ENCODE data around the gene TMA7B. TPM values are rescaled to one million over a fixed set of nuclear protein-coding genes. Genes with fewer than 3 reads are reported as not detected.
A peak's percentile ranks its signal among the peaks of the same experiment; 100 is the strongest.

Gene TMA7B
- total and polyA plus RNA-seq, 8 donors, result 0.17 to 0.42 (median 0.24) TPM

- H3K4me3 ChIP-seq, result no peak overlapping the region
- H3K4me1 ChIP-seq, result peaks cover 0 to 45% of the 10 kb centered on the region in 2 donors
- TF ChIP-seq CTCF (IDR thresholded peaks at IDR 0.05), result no peak
- no peak overlapping the region for H3K27ac ChIP-seq
- DNase-seq, result no peak
- ATAC-seq, result no peak
- peaks cover 5 to 86% of the 10 kb centered on the region in 2 donors for H3K27me3 ChIP-seq
- intact Hi-C loops (cut with DNase I), result no loop called here
- H3K9me3 ChIP-seq, result no peaks in the 10 kb centered on the region
- H3K36me3 ChIP-seq, result no peaks in the 10 kb centered on the region
Measured at GRCh38 chr22:39932166-39932565, 28.0 kb upstream of the TMA7B start.

DNA sequence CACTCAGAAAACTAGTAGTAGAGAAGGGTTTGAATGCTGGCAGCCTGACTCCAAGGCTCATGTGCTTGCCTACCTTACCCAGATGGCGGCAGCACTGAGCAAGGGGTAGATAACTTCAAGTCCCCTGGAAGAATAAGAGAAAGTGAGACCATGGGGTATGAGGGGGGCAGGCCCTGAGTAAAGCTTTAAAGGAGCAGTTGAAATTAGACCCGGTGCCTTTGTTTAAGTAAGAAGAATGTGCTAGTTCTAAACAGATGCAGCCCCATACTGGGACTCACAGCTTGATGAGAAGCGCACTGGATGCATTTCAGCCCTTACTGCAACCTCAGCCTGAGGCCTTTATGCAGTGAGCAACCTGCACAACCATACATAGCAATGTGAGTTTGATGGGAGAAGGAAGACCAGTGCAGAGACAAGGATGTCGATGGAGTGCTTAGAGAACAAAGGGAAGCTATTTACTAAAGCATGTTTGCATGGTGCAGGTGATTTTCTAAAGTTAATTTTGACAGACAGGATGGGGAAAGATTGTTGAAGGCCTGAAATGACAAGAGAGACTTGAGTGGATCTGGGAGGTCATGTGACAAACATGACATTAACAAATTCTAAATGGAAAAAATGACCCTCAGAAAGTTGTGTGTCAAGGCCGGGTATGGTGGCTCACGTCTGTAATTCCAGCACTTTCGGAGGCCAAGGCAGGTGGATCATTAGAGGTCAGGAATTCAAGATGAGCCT, 27.1 kb upstream of the TMA7B start:
- Histone ChIP-seq H3K4me1 (peaks cover 0 to 37% of the 10 kb centered on the region in 2 donors), H3K36me3 (no peaks in the 10 kb centered on the region), H3K27ac (no peak overlapping the region), H3K9me3 (no peaks in the 10 kb centered on the region), H3K27me3 (peaks cover 0 to 87% of the 10 kb centered on the region in 2 donors), H3K4me3 (no peak overlapping the region)
- DNase-seq (no peak), ATAC-seq (peak; percentile 39)
- intact Hi-C loops (cut with DNase I), result no loop called here
- TF ChIP-seq CTCF (IDR thresholded peaks at IDR 0.05), result peak; percentile 32 to 58

- no peak overlapping the region for H3K4me3 ChIP-seq
- ATAC-seq, result no peak
- H3K4me1 ChIP-seq, result peaks cover 0 to 33% of the 10 kb centered on the region in 2 donors
- H3K36me3 ChIP-seq, result no peaks in the 10 kb centered on the region
- no peak for TF ChIP-seq CTCF (IDR thresholded peaks at IDR 0.05)
- no peak overlapping the region for H3K27ac ChIP-seq
- intact Hi-C loops (cut with DNase I), result no loop called here
- no peak for DNase-seq
- H3K27me3 ChIP-seq, result peaks cover 0 to 88% of the 10 kb centered on the region in 2 donors
- H3K9me3 ChIP-seq, result no peaks in the 10 kb centered on the region
Measured at GRCh38 chr22:39933741-39934140, 26.5 kb upstream of the TMA7B start.

DNA sequence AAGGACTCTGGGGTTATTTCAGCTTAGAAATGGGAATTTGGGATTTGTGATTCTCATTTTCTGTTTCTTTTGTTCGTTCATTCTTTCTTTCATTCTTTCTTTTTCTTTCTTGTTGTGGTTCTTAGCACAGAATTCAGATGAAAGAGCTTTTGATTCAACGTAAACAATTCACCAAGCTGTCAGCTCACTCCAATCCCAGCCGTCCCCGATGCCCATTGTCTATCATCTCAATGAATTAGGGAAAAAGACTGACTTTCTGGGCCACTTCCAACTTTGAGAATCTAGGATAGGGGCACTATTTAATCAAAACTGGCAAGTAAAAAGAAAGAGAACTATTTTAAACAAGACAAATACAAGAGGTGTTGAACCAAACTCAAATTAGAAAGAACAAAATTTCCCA, 25.1 kb upstream of the TMA7B start:
- no peak for TF ChIP-seq CTCF (IDR thresholded peaks at IDR 0.05)
- ATAC-seq (no peak), DNase-seq (no peak)
- intact Hi-C loops (cut with DNase I), result no loop called here
- H3K9me3 ChIP-seq, result no peaks in the 10 kb centered on the region
- peaks cover 0 to 23% of the 10 kb centered on the region in 2 donors for H3K4me1 ChIP-seq
- no peaks in the 10 kb centered on the region for H3K36me3 ChIP-seq
- H3K27me3 ChIP-seq, result peaks cover 0 to 87% of the 10 kb centered on the region in 2 donors
- H3K4me3 ChIP-seq, result no peak overlapping the region
- no peak overlapping the region for H3K27ac ChIP-seq

GRCh38 chr22:39935612-39936011, 24.6 kb upstream of the TMA7B start:
- no peaks in the 10 kb centered on the region for H3K9me3 ChIP-seq
- peaks cover 0 to 18% of the 10 kb centered on the region in 2 donors for H3K4me1 ChIP-seq
- no peaks in the 10 kb centered on the region for H3K36me3 ChIP-seq
- intact Hi-C loops (cut with DNase I), result no loop called here
- no peak for TF ChIP-seq CTCF (IDR thresholded peaks at IDR 0.05)
- H3K4me3 ChIP-seq, result no peak overlapping the region
- H3K27ac ChIP-seq, result no peak overlapping the region
- DNase-seq (no peak), ATAC-seq (no peak)
- H3K27me3 ChIP-seq, result peaks cover 0 to 82% of the 10 kb centered on the region in 2 donors

Data from left lung (tissue), 10 donors.